GM23248 (cell line): ENCODE measurements around the gene MYCBP2.

Source experiments
- EZH2 ChIP-seq: fragments of 200-600 bp; sonication (generic); IDR thresholded peaks from 2 replicates; pipeline ENCODE4 v1.6.1; 2018; ENCODE audit warnings: antibody characterized with exemption, mild to moderate bottlenecking; ENCODE audit not compliant: insufficient read depth, poor library complexity, severe bottlenecking
- EZH2phosphoT487 ChIP-seq: fragments of 200-600 bp; sonication (generic); IDR thresholded peaks from 2 replicates; pipeline ENCODE4 v1.6.1; 2018; ENCODE audit warnings: antibody characterized with exemption, moderate library complexity, mild to moderate bottlenecking, low read depth; ENCODE audit not compliant: insufficient read depth

DNA sequence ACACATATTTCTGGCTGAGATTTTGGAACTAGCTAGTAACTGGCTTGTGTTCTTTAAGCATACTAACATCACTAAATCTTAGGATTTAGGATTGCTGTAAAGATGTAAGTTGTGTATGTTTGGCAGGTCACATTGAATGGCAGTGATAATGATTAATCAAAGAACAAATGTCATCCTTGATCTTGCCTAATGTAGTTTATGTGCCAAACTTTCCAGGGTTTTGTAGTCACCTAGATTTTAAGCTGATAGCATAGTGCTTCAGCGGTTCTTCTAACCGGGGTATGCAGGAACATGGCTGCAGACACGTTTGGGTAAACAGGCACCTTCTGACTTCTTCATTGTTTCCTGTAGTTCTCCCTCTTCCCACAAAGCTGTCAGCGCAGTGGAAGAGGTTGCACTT, 325.4 kb downstream of the MYCBP2 start:
- TF ChIP-seq EZH2 (no peak), EZH2phosphoT487 (no peak)
